ENCODE measurements around the gene CNOT2.

Gene CNOT2

DNA sequence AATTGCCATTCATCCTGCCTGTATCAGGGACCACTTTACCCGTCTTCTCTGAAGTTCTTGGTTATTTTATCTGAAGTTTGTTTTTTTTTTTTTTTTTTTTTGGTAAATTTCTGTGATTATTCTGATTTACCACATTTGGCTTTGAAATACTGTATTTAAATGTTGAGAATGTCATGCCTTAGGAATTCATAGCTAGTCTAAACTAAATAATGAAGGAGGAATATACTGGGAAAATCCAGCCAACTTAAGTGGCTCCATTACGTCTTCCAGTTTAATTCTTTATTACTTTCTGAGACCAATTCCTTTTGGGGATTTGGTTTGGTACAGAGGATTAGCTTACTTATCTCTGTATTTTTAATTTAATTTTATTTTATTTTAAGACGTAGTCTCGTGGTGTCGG, 62.6 kb downstream of the CNOT2 start:
- no peak for DNase-seq (ENCODE audit: low read depth in 2 of 2)

DNA sequence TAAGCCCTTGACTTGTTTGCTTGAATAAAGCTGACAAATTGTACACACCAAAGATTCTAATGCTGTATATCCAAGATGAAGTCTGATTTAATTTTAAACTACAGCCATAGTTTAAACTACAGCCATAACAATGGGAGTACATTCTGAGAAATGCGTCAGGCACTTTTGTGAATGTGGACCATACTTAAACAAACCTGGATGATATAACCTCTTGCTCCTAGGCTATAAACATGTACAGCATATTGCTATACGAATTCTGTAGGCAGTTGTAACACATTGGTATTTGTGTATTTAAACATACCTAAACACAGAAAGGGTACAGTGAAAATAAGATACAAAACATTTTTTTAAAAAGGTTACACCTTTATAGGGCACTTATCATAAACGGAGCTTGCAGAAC, 63.4 kb downstream of the CNOT2 start:
- DNase-seq (ENCODE audit: low read depth in 2 of 2): no peak

DNA sequence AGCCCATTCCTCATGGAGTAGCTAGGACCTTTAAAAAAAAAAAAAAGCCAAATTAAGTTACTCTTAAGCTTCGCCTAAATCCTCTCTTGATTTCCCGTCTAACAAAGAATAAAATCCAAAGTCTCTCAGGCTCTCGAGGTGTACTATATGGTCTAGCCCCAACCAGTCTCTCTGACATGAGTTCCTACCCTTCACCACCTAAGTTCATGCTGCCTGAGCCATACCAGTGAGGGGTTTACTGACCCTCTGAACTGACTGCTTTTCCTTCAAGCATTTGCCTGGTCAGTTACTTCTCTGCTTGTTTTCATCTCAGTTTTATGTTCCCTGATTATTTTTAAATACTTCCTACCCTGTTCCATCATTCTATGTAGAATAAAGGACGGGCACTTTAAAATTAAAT, 64.6 kb downstream of the CNOT2 start:
- no peak for DNase-seq (ENCODE audit: low read depth in 2 of 2)

DNA sequence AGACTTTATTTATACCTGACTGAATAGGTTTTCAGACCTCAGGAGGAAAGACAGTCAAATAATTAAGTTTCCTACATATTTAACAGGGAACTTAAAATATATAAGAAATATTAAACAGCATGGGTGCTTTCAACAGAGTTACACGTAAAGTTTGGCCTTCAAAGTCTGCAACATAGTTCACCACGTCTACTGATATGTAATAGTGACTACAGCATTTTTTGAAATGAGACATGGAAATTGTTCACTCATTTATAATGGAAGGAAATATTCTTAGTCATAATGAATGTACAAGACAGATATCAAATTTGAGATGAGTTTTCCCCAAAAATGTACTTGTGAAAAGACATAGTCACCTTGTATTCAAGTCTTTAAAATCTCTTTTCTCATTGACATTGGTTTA, 66.1 kb downstream of the CNOT2 start:
- DNase-seq (ENCODE audit: low read depth in 2 of 2): no peak

DNA sequence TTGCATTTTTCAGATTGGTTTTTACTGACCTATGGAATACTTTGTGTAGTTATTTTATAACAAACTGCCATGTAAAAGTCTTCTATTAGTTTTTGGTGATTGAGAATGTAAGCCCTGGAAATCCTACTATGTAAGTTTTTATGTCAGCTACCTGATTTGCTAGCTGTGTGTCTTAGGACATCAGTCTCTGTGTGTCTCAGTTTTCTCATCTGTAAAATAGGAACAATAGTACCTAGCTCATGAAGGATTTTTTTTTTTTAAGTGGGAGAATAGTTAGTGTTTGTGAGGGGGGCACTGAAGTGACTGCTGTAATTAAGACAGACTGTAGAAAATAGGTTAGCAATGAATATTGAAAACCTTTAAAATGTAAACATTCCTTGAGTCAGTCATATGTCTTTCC, 70.9 kb downstream of the CNOT2 start:
- DNase-seq (ENCODE audit: low read depth in 2 of 2): no peak

DNA sequence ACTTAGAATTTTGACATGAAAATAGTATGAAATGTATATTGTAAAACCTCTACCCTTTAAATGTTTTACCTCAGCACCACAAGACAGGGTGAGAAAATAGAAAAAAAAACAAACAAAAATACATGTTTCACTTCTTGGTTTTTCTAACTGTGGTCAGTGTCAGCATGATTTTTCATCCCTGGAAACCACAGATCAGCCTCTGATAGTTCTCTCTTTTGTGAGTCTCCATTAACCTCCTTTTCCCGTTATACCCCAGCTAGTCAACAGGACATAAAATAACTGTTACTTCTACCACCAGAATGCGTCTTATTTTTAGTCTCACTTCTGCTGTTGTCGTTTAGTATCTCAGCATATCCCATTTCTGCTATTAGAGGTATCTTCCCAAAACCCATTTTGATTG, 74.5 kb downstream of the CNOT2 start:
- no peak for DNase-seq (ENCODE audit: low read depth in 2 of 2)

DNA sequence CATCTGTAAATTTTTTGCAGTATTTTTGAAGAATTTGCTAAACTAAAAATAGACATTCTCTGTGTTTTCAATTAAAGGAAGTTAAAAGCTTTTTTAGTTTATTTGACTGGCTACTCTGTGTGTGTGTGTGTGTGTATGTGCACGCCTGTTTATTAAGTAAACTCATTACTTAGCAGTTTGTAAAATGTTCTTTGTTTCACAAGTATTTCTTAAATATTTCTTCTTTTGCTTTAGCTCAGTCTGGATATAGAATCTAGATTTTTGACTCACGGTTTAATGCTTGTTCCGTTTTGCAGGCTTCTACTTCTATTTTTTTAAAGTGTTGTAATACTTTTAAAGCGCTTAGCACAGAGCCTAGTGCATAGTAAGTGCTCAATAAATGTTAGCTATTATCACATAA, 76.4 kb downstream of the CNOT2 start:
- no peak for DNase-seq (ENCODE audit: low read depth in 2 of 2)

DNA sequence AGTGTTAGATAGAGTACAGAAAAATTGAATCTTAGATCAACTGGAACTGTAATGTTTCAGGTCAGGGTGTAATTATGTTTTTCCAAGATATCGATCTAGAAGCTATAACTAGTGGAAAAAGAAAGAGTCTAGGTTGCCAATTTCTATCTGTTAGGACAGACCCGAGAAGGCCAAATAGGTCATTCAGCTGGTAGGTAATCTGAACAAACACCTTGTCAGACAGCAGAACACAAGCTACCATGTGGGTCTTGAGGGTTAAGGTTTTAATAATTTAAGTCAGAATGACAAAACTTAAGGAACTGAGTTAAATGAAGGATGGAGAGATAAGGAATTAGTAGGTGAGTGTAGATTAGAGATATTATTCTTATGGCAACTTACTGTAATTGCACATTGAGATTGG, 78.0 kb downstream of the CNOT2 start:
- no peak for DNase-seq (ENCODE audit: low read depth in 2 of 2)

DNA sequence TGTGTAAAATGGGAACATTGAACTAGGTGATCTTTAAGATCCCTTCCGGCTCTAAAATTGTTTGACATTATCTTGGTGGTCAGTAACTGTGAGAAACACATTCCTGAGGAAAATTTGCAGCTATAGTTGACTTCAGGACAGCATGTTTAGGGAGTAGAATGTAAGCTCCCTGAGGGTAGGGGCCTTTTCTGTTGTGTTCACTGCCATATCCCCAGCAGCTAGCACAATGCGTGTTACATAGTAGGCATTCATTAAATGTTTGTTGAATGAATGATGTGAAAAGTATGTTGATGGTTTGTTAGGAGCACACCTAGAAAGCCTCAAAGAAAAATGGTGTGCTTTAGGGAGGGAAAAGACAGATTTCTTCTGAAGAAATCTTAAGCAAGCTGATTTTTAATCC, 84.3 kb downstream of the CNOT2 start:
- DNase-seq (ENCODE audit: low read depth in 2 of 2): no peak

DNA sequence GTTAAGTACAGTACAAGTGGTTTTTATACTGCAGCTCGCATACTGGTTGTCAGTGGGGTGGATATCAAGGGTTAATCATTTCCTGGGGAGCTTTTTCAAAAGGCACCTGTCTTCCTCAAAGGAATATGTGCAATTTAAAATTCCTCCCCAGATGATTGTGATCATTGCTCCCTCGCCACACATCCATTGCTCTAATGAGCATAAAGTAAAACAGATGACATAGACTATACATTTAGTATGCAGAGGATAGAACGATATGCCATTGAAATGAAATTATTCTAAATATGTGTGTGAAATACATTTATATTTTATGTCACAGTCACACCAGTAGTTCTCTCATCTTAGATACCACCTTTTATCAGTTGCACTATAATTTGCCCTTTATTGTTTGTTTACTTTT, 86.5 kb downstream of the CNOT2 start:
- DNase-seq (ENCODE audit: low read depth in 2 of 2): no peak

DNA sequence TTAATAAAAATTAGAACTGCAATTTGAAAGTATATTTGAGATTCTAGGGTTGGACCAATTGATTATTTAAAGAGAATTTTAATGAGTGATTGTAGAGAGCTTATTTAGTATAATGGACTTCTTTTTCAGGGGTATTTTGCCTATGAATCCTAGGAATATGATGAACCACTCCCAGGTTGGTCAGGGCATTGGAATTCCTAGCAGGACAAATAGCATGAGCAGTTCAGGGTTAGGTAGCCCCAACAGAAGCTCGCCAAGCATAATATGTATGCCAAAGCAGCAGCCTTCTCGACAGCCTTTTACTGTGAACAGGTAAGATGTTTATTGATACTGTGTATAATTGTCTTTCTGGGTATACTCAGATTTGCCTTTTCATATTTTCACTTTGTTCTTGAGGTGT, 86.9 kb downstream of the CNOT2 start:
- no peak for DNase-seq (ENCODE audit: low read depth in 2 of 2)

DNA sequence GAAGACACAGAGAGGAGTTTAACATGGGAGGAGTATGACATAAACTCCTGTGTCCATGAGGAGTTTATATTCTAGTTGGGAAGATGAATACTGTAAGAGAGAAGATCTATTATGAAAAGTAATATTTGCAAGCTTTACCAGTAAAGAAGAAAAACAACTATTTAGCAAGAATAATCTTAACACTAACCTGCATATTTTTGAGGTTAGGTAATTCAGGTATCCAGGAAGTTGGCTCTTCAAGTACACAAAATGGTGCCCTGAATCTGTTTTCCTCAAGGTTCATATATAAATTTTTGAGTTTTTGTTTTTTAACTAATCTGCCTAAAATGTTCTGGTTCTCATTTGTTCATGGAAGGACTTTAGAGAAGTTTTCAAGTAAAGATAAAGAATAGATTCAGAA, 89.0 kb downstream of the CNOT2 start:
- DNase-seq (ENCODE audit: low read depth in 2 of 2): no peak

DNA sequence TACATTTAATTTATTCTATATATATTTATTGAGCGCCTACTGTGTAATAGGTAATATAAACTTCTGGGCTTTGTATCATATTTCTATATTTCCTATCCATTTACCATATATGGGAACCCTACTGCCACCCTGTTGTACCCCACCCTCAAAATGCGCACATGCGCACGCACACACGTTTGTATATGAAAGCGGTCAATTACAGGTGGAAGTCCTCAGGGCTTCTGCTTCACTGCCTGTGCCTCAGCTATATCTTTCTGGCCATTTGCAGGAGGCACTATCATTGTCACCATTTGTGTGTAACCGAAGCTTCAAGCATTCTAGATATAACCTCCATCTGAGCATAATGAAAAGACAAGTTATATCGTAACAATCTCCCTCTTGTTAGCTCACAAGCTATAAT, 91.5 kb downstream of the CNOT2 start:
- no peak for DNase-seq (ENCODE audit: low read depth in 2 of 2)

DNA sequence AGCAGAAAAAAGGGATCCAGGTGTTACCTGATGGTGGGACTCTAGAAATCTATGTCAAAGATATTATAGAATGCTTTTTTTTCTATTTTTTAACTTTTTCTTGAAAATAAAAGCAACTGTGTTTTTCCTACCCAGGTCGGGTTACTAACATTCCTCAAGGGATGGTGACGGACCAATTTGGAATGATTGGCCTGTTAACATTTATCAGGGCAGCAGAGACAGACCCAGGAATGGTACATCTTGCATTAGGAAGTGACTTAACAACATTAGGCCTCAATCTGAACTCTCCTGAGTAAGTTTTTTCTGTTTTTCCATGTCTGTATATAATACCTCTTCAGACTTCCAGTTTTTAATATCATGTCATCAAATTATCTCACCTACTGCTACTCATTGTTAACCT, 95.3 kb downstream of the CNOT2 start:
- no peak for DNase-seq (ENCODE audit: low read depth in 2 of 2)

DNA sequence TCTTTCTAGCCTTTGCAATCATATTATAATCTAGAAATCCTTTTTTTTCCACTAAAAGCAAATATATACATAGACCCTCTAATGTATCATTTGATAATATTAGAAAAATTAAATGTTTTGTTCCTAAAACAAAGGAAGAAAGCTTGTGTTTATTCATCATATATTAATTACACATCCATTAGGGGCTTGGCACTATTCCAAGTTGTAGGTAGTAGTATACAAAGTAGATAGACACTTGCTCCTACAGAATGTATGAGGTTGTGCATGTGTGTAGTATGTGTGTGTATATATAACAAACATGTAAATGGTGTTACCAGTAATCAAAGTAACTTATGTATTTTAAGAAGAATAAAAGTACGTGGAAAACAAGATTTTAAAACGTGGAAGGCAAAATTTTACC, 107.8 kb downstream of the CNOT2 start:
- no peak for DNase-seq (ENCODE audit: low read depth in 2 of 2)

DNA sequence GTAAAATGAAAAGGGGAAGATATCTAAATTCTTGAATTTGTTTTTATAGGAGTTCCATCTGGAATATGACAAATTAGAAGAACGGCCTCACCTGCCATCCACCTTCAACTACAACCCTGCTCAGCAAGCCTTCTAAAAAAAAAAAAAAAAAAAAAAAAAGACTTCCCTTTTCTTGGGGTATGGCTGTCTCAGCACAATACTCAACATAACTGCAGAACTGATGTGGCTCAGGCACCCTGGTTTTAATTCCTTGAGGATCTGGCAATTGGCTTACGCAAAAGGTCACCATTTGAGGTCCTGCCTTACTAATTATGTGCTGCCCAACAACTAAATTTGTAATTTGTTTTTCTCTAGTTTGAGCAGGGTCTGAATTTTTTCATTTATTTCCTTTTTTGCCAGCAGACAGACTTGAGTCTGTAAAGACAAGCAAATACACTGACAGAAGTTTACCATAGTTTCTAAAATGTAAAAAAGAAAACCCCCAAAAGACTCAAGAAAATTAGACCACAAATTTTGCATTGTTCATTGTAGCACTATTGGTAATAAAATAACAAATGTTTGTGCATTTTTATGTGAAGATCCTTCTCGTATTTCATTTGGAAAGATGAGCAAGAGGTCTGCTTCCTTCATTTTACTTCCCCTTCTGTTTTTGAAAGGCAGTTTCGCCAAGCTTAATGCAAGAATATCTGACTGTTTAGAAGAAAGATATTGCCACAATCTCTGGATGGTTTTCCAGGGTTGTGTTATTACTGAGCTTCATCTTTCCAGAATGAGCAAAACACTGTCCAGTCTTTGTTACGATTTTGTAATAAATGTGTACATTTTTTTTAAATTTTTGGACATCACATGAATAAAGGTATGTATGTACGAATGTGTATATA, 110.8 kb downstream of the CNOT2 start:
- DNase-seq (ENCODE audit: low read depth in 2 of 2): no peak

DNA sequence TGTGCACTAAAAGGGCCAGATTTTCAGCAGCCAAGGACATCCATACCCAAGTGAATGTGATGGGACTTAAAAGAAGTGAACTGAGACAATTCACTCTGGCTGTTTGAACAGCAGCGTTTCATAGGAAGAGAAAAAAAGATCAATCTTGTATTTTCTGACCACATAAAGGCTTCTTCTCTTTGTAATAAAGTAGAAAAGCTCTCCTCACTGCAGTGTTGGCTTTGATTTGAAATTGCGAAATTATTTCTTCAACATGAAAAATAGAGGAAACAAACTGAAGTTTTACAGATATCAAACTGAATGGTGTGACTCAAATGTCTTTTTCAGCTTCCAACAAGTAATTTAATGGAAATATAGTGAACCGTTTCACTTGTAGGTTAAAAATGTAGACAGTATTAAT, 111.6 kb downstream of the CNOT2 start:
- no peak for DNase-seq (ENCODE audit: low read depth in 2 of 2)

DNA sequence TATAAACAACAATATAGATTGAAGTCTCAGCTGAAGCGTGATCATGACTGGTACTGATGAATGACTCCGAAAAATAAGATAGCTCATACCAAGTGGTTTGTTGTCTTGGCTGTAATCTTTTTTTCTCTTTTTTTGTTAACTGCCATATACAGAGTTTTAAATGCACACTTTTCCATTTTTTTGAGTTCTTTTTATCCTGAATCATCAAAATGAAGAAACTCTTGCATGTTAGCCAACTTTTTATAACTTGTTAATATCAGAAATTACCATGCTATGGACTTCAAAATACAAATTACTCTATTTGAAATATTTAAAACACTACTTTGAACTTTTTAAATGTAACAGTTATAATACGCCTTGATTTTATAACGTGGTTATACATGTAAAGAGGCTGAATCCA, 112.7 kb downstream of the CNOT2 start:
- DNase-seq (ENCODE audit: low read depth in 2 of 2): no peak

DNA sequence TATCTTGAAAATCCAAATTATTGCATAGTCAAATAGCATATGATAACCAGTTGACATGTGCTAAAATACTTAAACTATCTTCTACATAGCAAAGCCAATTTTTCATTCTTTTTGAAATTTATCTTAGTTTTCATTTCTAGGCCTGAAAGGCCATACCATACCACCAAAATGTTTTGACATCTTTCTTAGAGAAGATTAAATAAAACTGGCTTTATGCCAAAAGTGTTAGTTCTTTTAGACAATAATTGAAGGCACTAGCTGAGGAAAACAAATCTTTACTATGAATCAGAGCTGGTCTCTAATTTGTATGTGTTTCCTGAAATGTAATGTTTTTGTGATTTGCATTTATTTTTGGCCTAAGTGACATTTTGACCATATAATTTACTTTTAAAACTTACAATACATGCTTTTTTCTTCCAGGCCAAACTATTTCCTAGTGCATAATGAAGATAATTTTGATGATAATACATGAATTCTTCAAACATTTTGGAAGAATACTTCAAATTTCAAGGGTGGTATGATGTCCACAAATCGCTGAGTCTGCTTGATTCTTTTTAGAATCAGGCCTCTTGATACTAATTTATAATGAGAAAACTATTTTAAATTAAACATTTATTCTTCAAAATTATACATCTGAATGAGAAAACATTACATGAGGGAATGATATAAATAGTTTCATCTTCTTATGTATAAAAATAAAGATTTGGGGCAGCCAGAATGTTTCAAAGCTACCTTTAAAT, 116.4 kb downstream of the CNOT2 start:
- DNase-seq (ENCODE audit: low read depth in 2 of 2): no peak

DNA sequence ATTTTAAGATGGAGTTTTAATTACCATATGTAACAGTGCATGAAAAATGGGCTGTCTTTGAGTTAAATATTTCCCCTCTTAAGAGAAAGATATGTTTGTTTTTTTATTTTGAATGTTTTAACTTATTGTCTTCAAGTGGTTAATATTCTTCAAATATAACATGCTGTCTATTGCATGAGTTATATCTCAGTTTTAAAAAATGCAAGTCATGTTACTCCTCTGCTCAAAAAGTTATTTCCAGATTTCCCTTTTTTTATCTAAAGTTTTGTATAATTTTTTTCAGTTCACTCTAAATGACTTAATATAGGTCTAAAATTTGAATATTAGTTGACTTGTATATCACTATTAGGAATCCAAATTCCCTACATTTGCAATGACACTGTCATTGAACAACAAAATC, 117.0 kb downstream of the CNOT2 start:
- DNase-seq (ENCODE audit: low read depth in 2 of 2): no peak

DNA sequence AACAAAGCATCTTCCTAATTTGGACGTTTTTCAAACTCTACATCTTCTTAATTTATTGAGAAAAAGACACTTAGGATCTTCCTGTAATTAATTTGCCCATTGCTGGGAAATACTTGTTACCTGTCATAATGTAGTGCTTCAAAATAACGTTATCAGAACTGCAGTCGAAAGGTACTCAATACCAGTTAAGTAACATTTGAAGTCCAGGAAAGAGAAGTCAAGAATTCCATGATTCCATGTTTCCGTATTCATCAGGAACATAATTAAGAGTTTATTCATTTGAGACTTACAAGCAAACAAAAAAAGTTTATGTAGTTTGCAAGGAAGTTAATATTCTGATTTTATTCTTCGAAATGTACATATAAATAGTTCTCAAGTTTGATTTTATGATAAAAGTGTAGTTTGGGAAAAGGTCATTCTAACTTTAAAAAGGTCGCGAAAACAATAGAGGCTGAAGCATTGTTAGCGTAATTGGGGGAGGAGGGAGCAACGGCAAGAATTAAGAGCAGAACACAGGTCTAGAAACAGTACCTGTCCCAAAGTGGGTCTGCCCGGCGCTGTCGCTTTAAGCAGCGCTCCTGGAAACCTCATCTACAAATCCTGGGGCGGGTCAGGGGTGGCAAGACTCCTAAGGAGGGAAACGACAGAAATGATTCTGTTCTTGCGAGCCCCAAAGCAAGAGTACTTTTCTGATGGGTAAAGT, 121.6 kb downstream of the CNOT2 start:
- no peak for DNase-seq (ENCODE audit: low read depth in 2 of 2)

DNA sequence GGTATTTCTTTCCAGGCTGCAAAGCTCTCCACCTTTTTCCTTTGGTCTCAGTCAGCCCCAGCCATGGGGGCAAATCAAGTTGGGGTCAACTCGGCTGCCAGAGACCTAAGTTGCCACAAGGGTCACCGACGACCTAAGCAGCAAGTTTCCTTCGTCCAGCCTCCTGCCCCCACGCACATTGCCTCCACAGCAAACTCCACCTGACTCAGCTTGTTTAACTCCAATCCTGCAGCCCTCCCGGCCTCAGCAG, 122.1 kb downstream of the CNOT2 start:
- no peak for DNase-seq (ENCODE audit: low read depth in 2 of 2)

All from stimulated activated CD8-positive, alpha-beta memory T cell treated with anti-CD3 and anti-CD28 coated beads, Interleukin-2, amount 100 ng/mL, for 48 hours (primary cell).